Measurements from ENCODE around the gene HPCAL1. TPM values are rescaled to one million over a fixed set of nuclear protein-coding genes. Genes with fewer than 3 reads are reported as not detected.

Gene HPCAL1
- total RNA-seq, 3 donors from 2014 or later (not counting 1 experiment from before 2014, with no cell fraction given) = 31.1 to 45.2 (median 39.8) TPM

- H3K27ac Mint-ChIP-seq = no peak overlapping the region
- H3K9me3 Mint-ChIP-seq = no peaks in the 10 kb centered on the region
- peaks cover 26 to 36% of the 10 kb centered on the region in 2 donors for H3K4me1 Mint-ChIP-seq
- Histone ChIP-seq H3K36me3 (ENCODE audit: control insufficient read depth, insufficient read depth, low read length) (no peaks in the 10 kb centered on the region), H3K4me3 (ENCODE audit: low read length) (no peak overlapping the region), H3K4me1 (ENCODE audit: control insufficient read depth, insufficient read depth, low read length) (peaks cover 40% of the 10 kb centered on the region), H3K9me3 (ENCODE audit: control insufficient read depth, insufficient read depth, low read length) (no peaks in the 10 kb centered on the region), H3K27me3 (ENCODE audit: control insufficient read depth, insufficient read depth, low read length) (no peaks in the 10 kb centered on the region), H3K27ac (ENCODE audit: low read length) (no peak overlapping the region)
- WGBS (ENCODE audit: insufficient coverage) = 62% methylated on average over 17 of the region's 17 CpGs
- H3K4me3 Mint-ChIP-seq = no peak overlapping the region
- no peaks in the 10 kb centered on the region for H3K36me3 Mint-ChIP-seq
- ATAC-seq (peak in 2 of 3 donors; percentile 32 to 58), DNase-seq (no peak)
- peaks cover 0 to 2% of the 10 kb centered on the region in 2 donors for H3K27me3 Mint-ChIP-seq (ENCODE audit: low read depth in 2 of 2)
- intact Hi-C loops (cut with micrococcal nuclease) = no loop called here
- no peak for TF ChIP-seq CTCF (IDR thresholded peaks at IDR 0.05)
Measured at GRCh38 chr2:10285556-10286198, 17.0 kb upstream of the HPCAL1 start.

GRCh38 chr2:10286216-10287037, 16.3 kb upstream of the HPCAL1 start:
- Histone ChIP-seq H3K9me3 (ENCODE audit: control insufficient read depth, insufficient read depth, low read length) (no peaks in the 10 kb centered on the region), H3K4me3 (ENCODE audit: low read length) (no peak overlapping the region), H3K36me3 (ENCODE audit: control insufficient read depth, insufficient read depth, low read length) (no peaks in the 10 kb centered on the region), H3K4me1 (ENCODE audit: control insufficient read depth, insufficient read depth, low read length) (peaks cover 40% of the 10 kb centered on the region), H3K27ac (ENCODE audit: low read length) (no peak overlapping the region), H3K27me3 (ENCODE audit: control insufficient read depth, insufficient read depth, low read length) (no peaks in the 10 kb centered on the region)
- H3K4me3 Mint-ChIP-seq = no peak overlapping the region
- DNase-seq = no peak
- no peaks in the 10 kb centered on the region for H3K9me3 Mint-ChIP-seq
- ATAC-seq = no peak
- H3K36me3 Mint-ChIP-seq = no peaks in the 10 kb centered on the region
- H3K27me3 Mint-ChIP-seq (ENCODE audit: low read depth in 2 of 2) = peaks cover 0 to 3% of the 10 kb centered on the region in 2 donors
- H3K4me1 Mint-ChIP-seq = peaks cover 26 to 35% of the 10 kb centered on the region in 2 donors
- no peak for TF ChIP-seq CTCF (IDR thresholded peaks at IDR 0.05)
- no peak overlapping the region for H3K27ac Mint-ChIP-seq
- intact Hi-C loops (cut with micrococcal nuclease) = no loop called here
- 87% methylated on average over 27 of the region's 27 CpGs for WGBS (ENCODE audit: insufficient coverage)

GRCh38 chr2:10287761-10288160, 14.9 kb upstream of the HPCAL1 start:
- no peak overlapping the region for H3K4me3 ChIP-seq (ENCODE audit: low read length)
- H3K4me1 ChIP-seq (ENCODE audit: control insufficient read depth, insufficient read depth, low read length) = peaks cover 35% of the 10 kb centered on the region
- no peak for DNase-seq
- no peak for TF ChIP-seq CTCF (IDR thresholded peaks at IDR 0.05)
- Mint-ChIP-seq H3K36me3 (no peaks in the 10 kb centered on the region), H3K27ac (no peak overlapping the region), H3K4me1 (peaks cover 18 to 22% of the 10 kb centered on the region in 2 donors), H3K9me3 (no peaks in the 10 kb centered on the region), H3K27me3 (ENCODE audit: low read depth in 2 of 2) (peaks cover 0 to 3% of the 10 kb centered on the region in 2 donors), H3K4me3 (no peak overlapping the region)
- intact Hi-C loops (cut with micrococcal nuclease) = no loop called here
- no peak overlapping the region for H3K27ac ChIP-seq (ENCODE audit: low read length)
- WGBS (ENCODE audit: insufficient coverage) = 93% methylated on average over 7 of the region's 7 CpGs
- no peak for ATAC-seq
- H3K9me3 ChIP-seq (ENCODE audit: control insufficient read depth, insufficient read depth, low read length) = no peaks in the 10 kb centered on the region
- no peaks in the 10 kb centered on the region for H3K36me3 ChIP-seq (ENCODE audit: control insufficient read depth, insufficient read depth, low read length)
- no peaks in the 10 kb centered on the region for H3K27me3 ChIP-seq (ENCODE audit: control insufficient read depth, insufficient read depth, low read length)
